Natural killer cell (primary cell): ENCODE data around the gene TCF4. TPM values are rescaled to one million over a fixed set of nuclear protein-coding genes. Genes with fewer than 3 reads are reported as not detected.

ENCODE experiments used
- ATAC-seq, 3 donors: fragments of 150-1000 bp in 2 of 3; fragments of 200-7000 bp in 1 of 3; cut with Tn5 transposase; 1 replicate in 1 of 3; 2 replicates in 2 of 3; pipeline ENCODE4 v1.10.0; 2021; ENCODE audit warnings: mild to moderate bottlenecking in 2 of 3, moderate library complexity in 2 of 3
- DNase-seq, 2 donors: peaks; one replicate each; pipeline versions ENCODE4 v3.0.0 to v3.0.0-alpha.2; 2013 to 2021; ENCODE audit warnings: mixed read lengths in 1 of 2
- H3K27ac ChIP-seq: one replicate; pipeline ENCODE4 v1.5.1; 2013; ENCODE audit warnings: mild to moderate bottlenecking, low read length
- H3K27me3 ChIP-seq: one replicate; pipeline ENCODE4 v1.6.1; 2013; ENCODE audit warnings: low read length; ENCODE audit not compliant: control insufficient read depth, insufficient read depth
- H3K36me3 ChIP-seq: one replicate; pipeline ENCODE4 v1.6.1; 2013; ENCODE audit warnings: low read length; ENCODE audit not compliant: control insufficient read depth, insufficient read depth
- H3K4me1 ChIP-seq: one replicate; pipeline ENCODE4 v1.6.1; 2013; ENCODE audit warnings: low read length; ENCODE audit not compliant: control insufficient read depth, insufficient read depth
- H3K4me3 ChIP-seq: one replicate; pipeline ENCODE4 v1.5.1; 2013; ENCODE audit warnings: low read length
- H3K9me3 ChIP-seq: one replicate; pipeline ENCODE4 v1.6.1; 2013; ENCODE audit warnings: low read length; ENCODE audit not compliant: control insufficient read depth, insufficient read depth
- H3K27ac Mint-ChIP-seq, 2 donors: one replicate each; pipeline ENCODE4 v1.8.0; 2022; ENCODE audit warnings: mild to moderate bottlenecking in 2 of 2, mixed read lengths in 2 of 2, moderate library complexity in 1 of 2
- H3K27me3 Mint-ChIP-seq, 2 donors: one replicate each; pipeline ENCODE4 v1.8.0; 2022; ENCODE audit warnings: low read depth in 2 of 2, mixed read lengths in 2 of 2
- H3K36me3 Mint-ChIP-seq: one replicate; pipeline ENCODE4 v1.8.0; 2022; ENCODE audit warnings: mixed read lengths
- H3K4me1 Mint-ChIP-seq, 2 donors: one replicate each; pipeline ENCODE4 v1.8.0; 2022; ENCODE audit warnings: mixed read lengths in 2 of 2
- H3K4me3 Mint-ChIP-seq: one replicate; pipeline ENCODE4 v1.8.0; 2022; ENCODE audit warnings: mild to moderate bottlenecking, moderate library complexity, mixed read lengths
- H3K9me3 Mint-ChIP-seq, 2 donors: one replicate each; pipeline ENCODE4 v1.8.0; 2022; ENCODE audit warnings: mixed read lengths in 2 of 2
- CTCF ChIP-seq: fragments of 200-600 bp; IDR thresholded peaks from one replicate; pipeline ENCODE4 v1.8.0; 2022; ENCODE audit warnings: antibody characterized with exemption
- WGBS: methylation state at CpG from one replicate; pipeline ENCODE4 v1.1.7; 2013; ENCODE audit warnings: missing lambda C conversion rate; ENCODE audit not compliant: insufficient coverage; 5-methylcytosine and 5-hydroxymethylcytosine counted together
- intact Hi-C: fragments of 100-400 bp; cut with micrococcal nuclease; formaldehyde crosslinking; loops from one replicate; pipeline ENCODE4 v1.14.2; 2022
- total RNA-seq, 4 donors: library from RNA; stranded (reverse); fragments of 120-200 nt in 1 of 4; gene quantifications; one replicate each; pipeline versions ENCODE4 v1.2.3 to v1.2.4, GENCODE V29; 2013 to 2022

Gene TCF4
- total RNA-seq, 3 donors from 2014 or later (not counting 1 experiment from before 2014, with no cell fraction given): 8.3 to 16.5 (median 9.0) TPM

GRCh38 chr18:55544014-55544413 is 44.0 kb downstream of the TCF4 start:
- H3K27me3 Mint-ChIP-seq: peaks cover 0 to 7% of the 10 kb centered on the region in 2 donors
- WGBS: 100% methylated on average over 1 of the region's 1 CpG
- no peaks in the 10 kb centered on the region for H3K4me1 Mint-ChIP-seq
- Histone ChIP-seq H3K4me3 (no peak overlapping the region), H3K9me3 (no peaks in the 10 kb centered on the region), H3K36me3 (no peaks in the 10 kb centered on the region), H3K4me1 (no peaks in the 10 kb centered on the region), H3K27me3 (no peaks in the 10 kb centered on the region), H3K27ac (no peak overlapping the region)
- intact Hi-C loops: no loop called here
- no peak overlapping the region for H3K27ac Mint-ChIP-seq
- TF ChIP-seq CTCF: no peak
- ATAC-seq: no peak
- no peaks in the 10 kb centered on the region for H3K9me3 Mint-ChIP-seq
- no peaks in the 10 kb centered on the region for H3K36me3 Mint-ChIP-seq
- no peak for DNase-seq
- no peak overlapping the region for H3K4me3 Mint-ChIP-seq

GRCh38 chr18:55543130-55543704 is 44.8 kb downstream of the TCF4 start:
- H3K9me3 Mint-ChIP-seq: no peaks in the 10 kb centered on the region
- no peak overlapping the region for H3K4me3 ChIP-seq
- intact Hi-C loops: no loop called here
- no peak for TF ChIP-seq CTCF
- H3K9me3 ChIP-seq: no peaks in the 10 kb centered on the region
- no peaks in the 10 kb centered on the region for H3K4me1 ChIP-seq
- no peak overlapping the region for H3K27ac Mint-ChIP-seq
- ATAC-seq: no peak
- no peaks in the 10 kb centered on the region for H3K36me3 ChIP-seq
- no peaks in the 10 kb centered on the region for H3K4me1 Mint-ChIP-seq
- H3K27me3 Mint-ChIP-seq: peaks cover 0 to 7% of the 10 kb centered on the region in 2 donors
- H3K4me3 Mint-ChIP-seq: no peak overlapping the region
- H3K27ac ChIP-seq: no peak overlapping the region
- H3K27me3 ChIP-seq: no peaks in the 10 kb centered on the region
- no CpG with 5 or more reads among the region's 2 CpGs for WGBS
- no peaks in the 10 kb centered on the region for H3K36me3 Mint-ChIP-seq
- DNase-seq: no peak

GRCh38 chr18:55541571-55541970 is 46.4 kb downstream of the TCF4 start:
- H3K27ac ChIP-seq: no peak overlapping the region
- no peaks in the 10 kb centered on the region for H3K9me3 ChIP-seq
- no peak for DNase-seq
- H3K36me3 Mint-ChIP-seq: no peaks in the 10 kb centered on the region
- no peak overlapping the region for H3K4me3 ChIP-seq
- no peaks in the 10 kb centered on the region for H3K27me3 ChIP-seq
- H3K9me3 Mint-ChIP-seq: no peaks in the 10 kb centered on the region
- no peak overlapping the region for H3K27ac Mint-ChIP-seq
- no peak for TF ChIP-seq CTCF
- H3K36me3 ChIP-seq: no peaks in the 10 kb centered on the region
- no peak for ATAC-seq
- H3K4me3 Mint-ChIP-seq: no peak overlapping the region
- H3K4me1 Mint-ChIP-seq: no peaks in the 10 kb centered on the region
- no peaks in the 10 kb centered on the region for H3K4me1 ChIP-seq
- no CpG with 5 or more reads among the region's 2 CpGs for WGBS
- peaks cover 0 to 7% of the 10 kb centered on the region in 2 donors for H3K27me3 Mint-ChIP-seq
- intact Hi-C loops: no loop called here

GRCh38 chr18:55539240-55539639 is 48.8 kb downstream of the TCF4 start:
- Histone ChIP-seq H3K36me3 (no peaks in the 10 kb centered on the region), H3K4me1 (no peaks in the 10 kb centered on the region), H3K4me3 (no peak overlapping the region), H3K27ac (no peak overlapping the region), H3K9me3 (no peaks in the 10 kb centered on the region), H3K27me3 (no peaks in the 10 kb centered on the region)
- no peak overlapping the region for H3K4me3 Mint-ChIP-seq
- no peaks in the 10 kb centered on the region for H3K36me3 Mint-ChIP-seq
- intact Hi-C loops: no loop called here
- H3K4me1 Mint-ChIP-seq: no peaks in the 10 kb centered on the region
- no peak for DNase-seq
- TF ChIP-seq CTCF: no peak
- peaks cover 0 to 3% of the 10 kb centered on the region in 2 donors for H3K27me3 Mint-ChIP-seq
- ATAC-seq: no peak
- H3K9me3 Mint-ChIP-seq: no peaks in the 10 kb centered on the region
- H3K27ac Mint-ChIP-seq: no peak overlapping the region
